Fibroblast of lung (primary cell): ENCODE measurements around the gene USP47.

Experiments used
- CTCF ChIP-seq, 2 donors: IDR thresholded peaks in 1 of 2; conservative IDR thresholded peaks in 1 of 2; 1 replicate in 1 of 2; 2 replicates in 1 of 2; pipeline ENCODE4 v1.5.1; 2011 to 2012; ENCODE audit warnings: low read length in 2 of 2, control low read depth in 1 of 2, inconsistent platforms in 1 of 2, low read depth in 1 of 2, mild to moderate bottlenecking in 1 of 2
- EZH2 ChIP-seq: IDR thresholded peaks from 2 replicates; pipeline ENCODE4 v1.5.1; 2012; ENCODE audit warnings: low read length, control low read depth, mild to moderate bottlenecking; ENCODE audit errors: missing control alignments

DNA sequence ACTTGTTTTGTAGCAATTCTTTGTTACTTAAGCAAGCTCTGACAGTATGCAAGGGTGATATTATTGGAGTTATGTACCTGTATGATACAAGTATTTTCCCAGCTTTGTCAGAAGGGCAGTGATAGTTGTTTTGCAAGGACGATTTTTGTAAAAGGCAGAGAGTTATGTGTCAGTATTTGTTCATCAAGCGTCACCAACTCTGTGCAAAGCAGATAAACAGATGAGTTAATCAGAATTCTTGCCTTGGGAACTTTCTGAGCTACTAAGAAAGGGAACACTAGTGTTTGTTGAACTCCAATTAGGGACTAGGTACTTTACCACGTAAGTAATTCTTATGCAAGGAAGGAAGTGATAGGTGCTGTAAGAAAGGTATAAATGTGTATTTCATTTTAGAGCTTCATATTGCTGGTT, 1.4 kb downstream of the USP47 start:
- TF ChIP-seq CTCF (conservative IDR thresholded peaks at IDR 0.05 in 1 of 2, IDR thresholded peaks at IDR 0.05 in 1 of 2; ENCODE audit: low read depth in 1 of 2, low read length in 2 of 2) (no peak), EZH2 (no peak)
